H9 (cell line): Measurements from ENCODE around the gene GNB1L. TPM values are rescaled to one million over a fixed set of nuclear protein-coding genes. Genes with fewer than 3 reads are reported as not detected.

Experiments
- DNase-seq: peaks from one replicate; pipeline ENCODE4 v3.0.0-alpha.2; 2017
- H2AFZ ChIP-seq: one replicate; pipeline ENCODE4 v1.6.1; 2013; ENCODE audit warnings: mild to moderate bottlenecking, low read length, control low read depth, moderate library complexity
- H2AK5ac ChIP-seq: 2 replicates; pipeline ENCODE4 v1.6.1; 2013; ENCODE audit warnings: low read length, control low read depth, mixed read lengths; ENCODE audit not compliant: insufficient read length
- H2BK120ac ChIP-seq: one replicate; pipeline ENCODE4 v1.6.1; 2013; ENCODE audit warnings: low read depth, mild to moderate bottlenecking, low read length, control low read depth, inconsistent platforms; ENCODE audit not compliant: poor library complexity, severe bottlenecking
- H2BK12ac ChIP-seq: 2 replicates; pipeline ENCODE4 v1.6.1; 2013; ENCODE audit warnings: low read length, control low read depth, mixed read lengths, low read depth; ENCODE audit not compliant: insufficient read length
- H2BK15ac ChIP-seq: 2 replicates; pipeline ENCODE4 v1.6.1; 2013; ENCODE audit warnings: low read depth, low read length, control low read depth
- H2BK20ac ChIP-seq: one replicate; pipeline ENCODE4 v1.6.1; 2013; ENCODE audit warnings: low read depth, mild to moderate bottlenecking, low read length, control low read depth, inconsistent platforms; ENCODE audit not compliant: poor library complexity, severe bottlenecking
- H2BK5ac ChIP-seq: 2 replicates; pipeline ENCODE4 v1.6.1; 2013; ENCODE audit warnings: low read length, control low read depth, mixed read lengths; ENCODE audit not compliant: insufficient read length
- H3K14ac ChIP-seq: 2 replicates; pipeline ENCODE4 v1.6.1; 2013; ENCODE audit warnings: low read length, control low read depth; ENCODE audit not compliant: insufficient read depth
- H3K18ac ChIP-seq: 2 replicates; pipeline ENCODE4 v1.6.1; 2013; ENCODE audit warnings: low read depth, mild to moderate bottlenecking, mixed read lengths, low read length, control low read depth; ENCODE audit not compliant: insufficient read length
- H3K23ac ChIP-seq: 2 replicates; pipeline ENCODE4 v1.6.1; 2013; ENCODE audit warnings: low read length, control low read depth, mixed read lengths, low read depth; ENCODE audit not compliant: insufficient read length
- H3K23me2 ChIP-seq: 2 replicates; pipeline ENCODE4 v1.6.1; 2013; ENCODE audit warnings: low read depth, mild to moderate bottlenecking, mixed read lengths, low read length, control low read depth; ENCODE audit not compliant: insufficient read length, poor library complexity, severe bottlenecking
- H3K27ac ChIP-seq: 2 replicates; pipeline ENCODE4 v1.5.1; 2013; ENCODE audit warnings: low read length, control low read depth, mixed read lengths, low read depth; ENCODE audit not compliant: insufficient read length
- H3K27me3 ChIP-seq: 2 replicates; pipeline ENCODE4 v1.6.1; 2013; ENCODE audit warnings: low read length, control low read depth, inconsistent platforms; ENCODE audit not compliant: insufficient read depth
- H3K4ac ChIP-seq: 2 replicates; pipeline ENCODE4 v1.6.1; 2013; ENCODE audit warnings: low read depth, mild to moderate bottlenecking, control low read depth, inconsistent platforms, low read length, moderate library complexity
- H3K4me1 ChIP-seq: 2 replicates; pipeline ENCODE4 v1.6.1; 2013; ENCODE audit warnings: low read length, control low read depth, inconsistent platforms; ENCODE audit not compliant: insufficient read depth
- H3K4me2 ChIP-seq: 2 replicates; pipeline ENCODE4 v1.6.1; 2013; ENCODE audit warnings: low read length, control low read depth, mixed read lengths; ENCODE audit not compliant: insufficient read length, insufficient read depth
- H3K56ac ChIP-seq: 2 replicates; pipeline ENCODE4 v1.6.1; 2013; ENCODE audit warnings: low read depth, mild to moderate bottlenecking, mixed read lengths, low read length, control low read depth; ENCODE audit not compliant: insufficient read length
- H3K79me1 ChIP-seq: 2 replicates; pipeline ENCODE4 v1.6.1; 2013; ENCODE audit warnings: low read depth, mild to moderate bottlenecking, moderate library complexity, low read length, control low read depth, inconsistent platforms; ENCODE audit not compliant: insufficient read depth, poor library complexity, severe bottlenecking
- H3K79me2 ChIP-seq: 2 replicates; pipeline ENCODE4 v1.6.1; 2013; ENCODE audit warnings: low read length, control low read depth, inconsistent platforms; ENCODE audit not compliant: insufficient read depth
- H3K9ac ChIP-seq: 2 replicates; pipeline ENCODE4 v1.6.1; 2013; ENCODE audit warnings: low read length, control low read depth, mixed read lengths; ENCODE audit not compliant: insufficient read length; ENCODE audit errors: extremely low read depth
- H3K9me3 ChIP-seq: one replicate; pipeline ENCODE4 v1.6.1; 2013; ENCODE audit warnings: low read depth, low read length, inconsistent platforms; ENCODE audit not compliant: control insufficient read depth
- H3T11ph ChIP-seq: one replicate; pipeline ENCODE4 v1.6.1; 2013; ENCODE audit warnings: mild to moderate bottlenecking, low read length, control low read depth, inconsistent platforms
- H4K20me1 ChIP-seq: one replicate; pipeline ENCODE4 v1.6.1; 2013; ENCODE audit not compliant: control insufficient read depth, insufficient read length, insufficient read depth
- H4K5ac ChIP-seq: 2 replicates; pipeline ENCODE4 v1.6.1; 2013; ENCODE audit warnings: low read depth, mild to moderate bottlenecking, mixed read lengths, low read length, control low read depth; ENCODE audit not compliant: insufficient read length
- H4K8ac ChIP-seq: replicated peaks from 2 replicates; pipeline ENCODE4 v1.6.1; 2013; ENCODE audit warnings: low read length, control low read depth, mixed read lengths, low read depth; ENCODE audit not compliant: insufficient read length
- H4K91ac ChIP-seq: 2 replicates; pipeline ENCODE4 v1.6.1; 2013; ENCODE audit warnings: low read depth, mild to moderate bottlenecking, moderate library complexity, mixed read lengths, low read length, control low read depth; ENCODE audit not compliant: insufficient read length
- H3K27ac Mint-ChIP-seq, 3 experiments: 2 replicates in 2 of 3; 3 replicates in 1 of 3; pipeline ENCODE4 v1.8.0; 2020 to 2021; ENCODE audit warnings: mixed read lengths in 3 of 3, mild to moderate bottlenecking in 1 of 3, moderate library complexity in 1 of 3
- H3K27me3 Mint-ChIP-seq: 2 replicates; pipeline ENCODE4 v1.8.0; 2021; ENCODE audit warnings: low read depth, mild to moderate bottlenecking, moderate library complexity, mixed read lengths
- H3K36me3 Mint-ChIP-seq, 3 experiments: 2 replicates in 2 of 3; 3 replicates in 1 of 3; pipeline ENCODE4 v1.8.0; 2020 to 2021; ENCODE audit warnings: low read depth in 3 of 3, mixed read lengths in 3 of 3; ENCODE audit not compliant: insufficient read depth in 1 of 3
- H3K4me1 Mint-ChIP-seq, 2 experiments: 2 replicates each; pipeline ENCODE4 v1.8.0; 2020; ENCODE audit warnings: mixed read lengths in 2 of 2
- H3K4me3 Mint-ChIP-seq, 2 experiments: 2 replicates in 1 of 2; 3 replicates in 1 of 2; pipeline ENCODE4 v1.8.0; 2020 to 2021; ENCODE audit warnings: mild to moderate bottlenecking in 2 of 2, mixed read lengths in 2 of 2, moderate library complexity in 1 of 2
- H3K9me3 Mint-ChIP-seq, 2 experiments: 2 replicates in 1 of 2; 3 replicates in 1 of 2; pipeline ENCODE4 v1.8.0; 2020; ENCODE audit warnings: mild to moderate bottlenecking in 2 of 2, mixed read lengths in 2 of 2, moderate library complexity in 1 of 2
- CTCF ChIP-seq: fragments of 200-600 bp; sonication (generic); conservative IDR thresholded peaks from 3 replicates; pipeline ENCODE4 v1.8.0; 2021; ENCODE audit warnings: antibody characterized with exemption, mild to moderate bottlenecking
- WGBS: extraction: QIAGEN DNeasy Blood & Tissue Kit; methylation state at CpG from one replicate; pipeline ENCODE4 v1.1.7; 2013; ENCODE audit warnings: missing lambda C conversion rate, low lambda C conversion rate, mixed read lengths; ENCODE audit not compliant: insufficient read length; ENCODE audit errors: extremely low coverage; 5-methylcytosine and 5-hydroxymethylcytosine counted together
- total RNA-seq: library from RNA; stranded (reverse); gene quantifications from 2 replicates; pipeline ENCODE4 v1.2.1, GENCODE V29; 2021

Gene GNB1L
- total RNA-seq, 1 experiment from 2014 or later: 22.4 TPM

- Histone ChIP-seq H4K8ac (no peak overlapping the region), H4K91ac (no peak overlapping the region), H3K79me1 (no peaks in the 10 kb centered on the region), H2AK5ac (no peak overlapping the region), H2AFZ (no peak overlapping the region), H3K9me3 (no peaks in the 10 kb centered on the region), H3K18ac (no peak overlapping the region), H3K23ac (no peak overlapping the region), H2BK20ac (no peak overlapping the region), H3K56ac (no peak overlapping the region), H2BK12ac (no peak overlapping the region), H2BK5ac (no peak overlapping the region), H2BK15ac (no peak overlapping the region), H4K20me1 (no peaks in the 10 kb centered on the region), H3K27me3 (no peaks in the 10 kb centered on the region), H3K23me2 (no peaks in the 10 kb centered on the region), H2BK120ac (no peak overlapping the region), H3K4me1 (no peaks in the 10 kb centered on the region), H3K4me2 (no peak overlapping the region), H3K14ac (no peak overlapping the region), H3T11ph (no peak overlapping the region), H3K79me2 (no peaks in the 10 kb centered on the region), H3K27ac (no peak overlapping the region), H4K5ac (no peak overlapping the region), H3K4ac (no peak overlapping the region), H3K9ac (no peak overlapping the region)
- no peak for DNase-seq
- H3K36me3 Mint-ChIP-seq: peaks cover 0 to 9% (median 0%) of the 10 kb centered on the region in 3 experiments; a peak in 2 of 7 replicates
- no CpG with 5 or more reads among the region's 11 CpGs for WGBS
- H3K4me1 Mint-ChIP-seq: peaks cover 3 to 7% of the 10 kb centered on the region in 2 experiments; a peak in 2 of 4 replicates
- no peaks in the 10 kb centered on the region for H3K9me3 Mint-ChIP-seq
- H3K27ac Mint-ChIP-seq: no peak overlapping the region
- no peaks in the 10 kb centered on the region for H3K27me3 Mint-ChIP-seq
- H3K4me3 Mint-ChIP-seq: no peak overlapping the region
- no peak for TF ChIP-seq CTCF
These were observed 45.7 kb downstream of the GNB1L start for GRCh38 chr22:19808873-19809478.
